SIG-M5 treated with dmso at 0.1 percent for 504 hours (cell line): ENCODE results near the gene SUV39H1.

Experiments used
- DNase-seq: peaks from one replicate; lab custom pipeline; 2025; ENCODE audit not compliant: unreplicated experiment; lab: John Stamatoyannopoulos, UW

SUV39H1 gene

GRCh38 chrX:48713847-48714246 is 17.3 kb downstream of the SUV39H1 start:
- no peak for DNase-seq

- DNase-seq: no peak
Measured at GRCh38 chrX:48714573-48714972, 18.0 kb downstream of the SUV39H1 start.

- no peak for DNase-seq
Measured at GRCh38 chrX:48715072-48715471, 18.5 kb downstream of the SUV39H1 start.

GRCh38 chrX:48715876-48716502 is 19.5 kb downstream of the SUV39H1 start:
- no peak for DNase-seq

GRCh38 chrX:48719958-48720357 is 23.4 kb downstream of the SUV39H1 start:
- DNase-seq: no peak

GRCh38 chrX:48720577-48721250 is 24.2 kb downstream of the SUV39H1 start:
- no peak for DNase-seq

GRCh38 chrX:48721916-48722315 is 25.4 kb downstream of the SUV39H1 start:
- no peak for DNase-seq

GRCh38 chrX:48726596-48726995 is 30.1 kb downstream of the SUV39H1 start:
- no peak for DNase-seq

GRCh38 chrX:48728653-48729052 is 32.1 kb downstream of the SUV39H1 start:
- DNase-seq: no peak

- no peak for DNase-seq
Measured at GRCh38 chrX:48736303-48736702, 39.8 kb downstream of the SUV39H1 start.

- DNase-seq: no peak
Measured at GRCh38 chrX:48736878-48737212, 40.3 kb downstream of the SUV39H1 start.

GRCh38 chrX:48737213-48737938 is 40.8 kb downstream of the SUV39H1 start:
- peak; percentile 97 for DNase-seq

- no peak for DNase-seq
Measured at GRCh38 chrX:48737940-48738339, 41.4 kb downstream of the SUV39H1 start.

GRCh38 chrX:48741834-48742233 is 45.3 kb downstream of the SUV39H1 start:
- DNase-seq: no peak

GRCh38 chrX:48745222-48745621 is 48.7 kb downstream of the SUV39H1 start:
- no peak for DNase-seq

- DNase-seq: no peak
Measured at GRCh38 chrX:48747415-48748016, 51.0 kb downstream of the SUV39H1 start.

GRCh38 chrX:48749182-48749581 is 52.6 kb downstream of the SUV39H1 start:
- DNase-seq: no peak

GRCh38 chrX:48751343-48751742 is 54.8 kb downstream of the SUV39H1 start:
- DNase-seq: peak; percentile 47

GRCh38 chrX:48752498-48752897 is 56.0 kb downstream of the SUV39H1 start:
- no peak for DNase-seq

GRCh38 chrX:48753708-48754228 is 57.2 kb downstream of the SUV39H1 start:
- DNase-seq: no peak

GRCh38 chrX:48754238-48754637 is 57.7 kb downstream of the SUV39H1 start:
- DNase-seq: no peak
